GM12873 (cell line): ENCODE data around the gene HMCN2.

Experiments used
- CTCF ChIP-seq: IDR thresholded peaks from 2 replicates; pipeline ENCODE4 v1.5.1; 2012; ENCODE audit warnings: low read depth, mild to moderate bottlenecking, moderate library complexity, low read length, control low read depth; ENCODE audit not compliant: insufficient read depth; ENCODE audit errors: missing control alignments

The HMCN2 gene

GRCh38 chr9:130463763-130464745, 198.5 kb downstream of the HMCN2 start:
- no peak for TF ChIP-seq CTCF

- TF ChIP-seq CTCF: no peak
Measured at GRCh38 chr9:130465383-130466096, 200.0 kb downstream of the HMCN2 start.

- no peak for TF ChIP-seq CTCF
Measured at GRCh38 chr9:130466537-130467217, 201.1 kb downstream of the HMCN2 start.

GRCh38 chr9:130467316-130467715, 201.8 kb downstream of the HMCN2 start:
- no peak for TF ChIP-seq CTCF

GRCh38 chr9:130468566-130468965, 203.0 kb downstream of the HMCN2 start:
- TF ChIP-seq CTCF: no peak

GRCh38 chr9:130470269-130470668, 204.7 kb downstream of the HMCN2 start:
- no peak for TF ChIP-seq CTCF

GRCh38 chr9:130470950-130471349, 205.4 kb downstream of the HMCN2 start:
- TF ChIP-seq CTCF: no peak
